ENCODE results near the gene GPAT3. TPM values are rescaled to one million over a fixed set of nuclear protein-coding genes. Genes with fewer than 3 reads are reported as not detected.

GPAT3 gene
- total and polyA plus RNA-seq, 5 donors from 2014 or later = 2.4 to 6.7 (median 2.7) TPM

DNA sequence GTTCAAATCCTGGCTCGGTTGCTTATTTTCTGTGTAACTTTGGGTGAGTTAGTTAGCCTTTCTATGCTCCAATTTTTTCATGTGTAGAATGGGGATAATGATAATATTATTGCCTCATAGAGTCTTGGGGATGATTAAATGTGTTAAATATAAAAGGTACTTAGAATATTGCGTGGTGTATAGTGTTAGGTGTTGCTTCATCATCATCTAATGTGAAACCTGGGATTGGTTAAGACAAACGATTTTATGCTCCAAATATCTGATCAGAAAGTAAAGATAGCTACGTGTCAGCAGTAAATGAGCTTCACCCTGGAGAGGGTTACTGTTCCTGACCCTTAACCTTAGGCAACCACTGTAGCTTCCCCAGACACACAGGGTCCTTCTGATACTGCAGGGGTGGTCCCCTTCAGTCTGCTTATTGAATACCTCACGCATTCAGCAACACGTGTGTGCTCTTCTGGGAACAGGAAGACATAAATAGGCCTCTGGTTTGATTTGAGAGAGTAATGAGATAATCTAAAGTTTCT lies 50.1 kb downstream of the GPAT3 start:
- no peaks in the 10 kb centered on the region for H3K9me3 ChIP-seq (ENCODE audit: control insufficient read depth in 2 of 2, low read length in 2 of 2)
- Mint-ChIP-seq H3K4me1 (peaks cover 0 to 5% (median 0%) of the 10 kb centered on the region in 4 donors), H3K27ac (no peak overlapping the region), H3K36me3 (peaks cover 16% of the 10 kb centered on the region), H3K9me3 (no peaks in the 10 kb centered on the region), H3K27me3 (no peaks in the 10 kb centered on the region), H3K4me3 (no peak overlapping the region)
- no peaks in the 10 kb centered on the region for H3K36me3 ChIP-seq (ENCODE audit: control insufficient read depth, insufficient read depth, low read length)
- DNase-seq (no peak), ATAC-seq (ENCODE audit: low read depth in 2 of 2) (no peak)
- no peak overlapping the region for H3K4me3 ChIP-seq (ENCODE audit: low read depth, low read length)
- no peaks in the 10 kb centered on the region for H3K4me1 ChIP-seq (ENCODE audit: control insufficient read depth, insufficient read depth, low read length, poor library complexity, severe bottlenecking)
- H3K27me3 ChIP-seq (ENCODE audit: control insufficient read depth, insufficient read depth, low read length) = no peaks in the 10 kb centered on the region
- no peak overlapping the region for H3K27ac ChIP-seq (ENCODE audit: insufficient read depth, low read length, poor library complexity, severe bottlenecking)

DNA sequence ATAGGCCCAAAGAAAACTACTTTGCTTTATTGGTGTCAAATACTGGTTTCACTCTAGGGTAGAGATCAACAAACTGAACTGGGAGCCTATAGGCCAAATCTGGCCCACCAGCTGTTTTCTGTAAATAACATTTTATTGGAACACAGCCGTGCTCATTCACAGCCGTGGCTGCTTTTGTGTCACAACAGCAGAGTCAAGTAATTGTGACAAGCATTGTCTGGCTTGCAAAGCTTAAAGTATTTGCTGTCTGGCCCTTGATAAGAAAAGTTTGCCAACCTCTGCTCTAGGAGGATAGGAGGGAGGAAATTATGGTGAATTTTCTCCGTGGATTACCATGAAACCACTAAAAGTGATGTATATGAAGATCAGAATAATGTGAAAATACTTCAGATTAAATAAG lies 53.4 kb downstream of the GPAT3 start:
- peaks cover 6% of the 10 kb centered on the region for H3K36me3 Mint-ChIP-seq
- H3K27me3 Mint-ChIP-seq = no peaks in the 10 kb centered on the region
- ATAC-seq (ENCODE audit: low read depth in 2 of 2) (no peak), DNase-seq (no peak)
- Histone ChIP-seq H3K27me3 (ENCODE audit: control insufficient read depth, insufficient read depth, low read length) (no peaks in the 10 kb centered on the region), H3K4me1 (ENCODE audit: control insufficient read depth, insufficient read depth, low read length, poor library complexity, severe bottlenecking) (no peaks in the 10 kb centered on the region), H3K27ac (ENCODE audit: insufficient read depth, low read length, poor library complexity, severe bottlenecking) (no peak overlapping the region), H3K4me3 (ENCODE audit: low read depth, low read length) (no peak overlapping the region), H3K36me3 (ENCODE audit: control insufficient read depth, insufficient read depth, low read length) (no peaks in the 10 kb centered on the region), H3K9me3 (ENCODE audit: control insufficient read depth in 2 of 2, low read length in 2 of 2) (no peaks in the 10 kb centered on the region)
- no peak overlapping the region for H3K27ac Mint-ChIP-seq
- H3K9me3 Mint-ChIP-seq = peaks cover 0 to 1% (median 0%) of the 10 kb centered on the region in 7 donors
- no peak overlapping the region for H3K4me3 Mint-ChIP-seq
- no peaks in the 10 kb centered on the region for H3K4me1 Mint-ChIP-seq

DNA sequence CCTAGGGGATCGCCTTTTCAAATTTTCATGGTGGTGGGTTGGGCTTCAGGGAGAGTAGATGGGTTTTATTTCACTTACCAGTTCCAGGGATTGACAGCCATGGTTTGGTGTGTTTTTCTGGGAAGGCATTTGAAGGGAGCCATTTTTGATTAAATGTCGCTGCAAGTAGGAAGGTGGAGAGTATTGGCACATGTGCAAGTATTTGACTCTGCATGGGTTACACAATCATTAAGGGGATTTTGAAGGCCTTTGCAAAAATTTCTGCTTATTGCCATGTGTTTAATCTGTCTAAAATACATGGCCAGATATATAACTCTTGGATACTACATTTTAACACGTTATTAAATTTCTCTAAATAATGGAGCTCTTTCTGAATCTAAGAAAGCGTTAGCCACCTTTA lies 55.1 kb downstream of the GPAT3 start:
- H3K27ac ChIP-seq (ENCODE audit: insufficient read depth, low read length, poor library complexity, severe bottlenecking) = no peak overlapping the region
- no peaks in the 10 kb centered on the region for H3K4me1 ChIP-seq (ENCODE audit: control insufficient read depth, insufficient read depth, low read length, poor library complexity, severe bottlenecking)
- H3K4me3 Mint-ChIP-seq = no peak overlapping the region
- no peak overlapping the region for H3K27ac Mint-ChIP-seq
- no peaks in the 10 kb centered on the region for H3K4me1 Mint-ChIP-seq
- H3K36me3 ChIP-seq (ENCODE audit: control insufficient read depth, insufficient read depth, low read length) = no peaks in the 10 kb centered on the region
- ATAC-seq (ENCODE audit: low read depth in 2 of 2) (no peak), DNase-seq (no peak)
- H3K27me3 Mint-ChIP-seq = no peaks in the 10 kb centered on the region
- H3K9me3 Mint-ChIP-seq = peaks cover 0 to 1% (median 0%) of the 10 kb centered on the region in 7 donors
- H3K9me3 ChIP-seq (ENCODE audit: control insufficient read depth in 2 of 2, low read length in 2 of 2) = no peaks in the 10 kb centered on the region
- H3K36me3 Mint-ChIP-seq = peaks cover 6% of the 10 kb centered on the region
- no peak overlapping the region for H3K4me3 ChIP-seq (ENCODE audit: low read depth, low read length)
- no peaks in the 10 kb centered on the region for H3K27me3 ChIP-seq (ENCODE audit: control insufficient read depth, insufficient read depth, low read length)

DNA sequence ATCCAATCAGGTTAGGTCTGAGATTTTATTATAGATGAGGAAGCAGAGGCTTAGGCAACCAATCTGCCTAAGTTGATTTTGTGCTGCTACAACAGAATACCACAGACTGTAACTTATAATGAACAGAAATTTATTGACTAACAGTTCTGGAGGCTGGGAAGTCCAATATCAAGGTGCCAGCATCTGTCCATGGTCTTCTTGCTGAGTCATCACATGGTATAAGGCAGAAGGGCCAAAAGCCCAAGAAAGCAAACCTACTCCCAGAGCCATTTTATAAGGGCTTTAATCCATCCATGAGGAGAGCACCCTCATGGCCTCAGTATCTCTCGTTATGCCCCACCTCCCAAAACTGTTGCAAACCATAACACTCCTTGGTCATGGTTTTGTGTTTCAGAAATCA lies 55.8 kb downstream of the GPAT3 start:
- Histone ChIP-seq H3K27ac (ENCODE audit: insufficient read depth, low read length, poor library complexity, severe bottlenecking) (no peak overlapping the region), H3K36me3 (ENCODE audit: control insufficient read depth, insufficient read depth, low read length) (no peaks in the 10 kb centered on the region), H3K9me3 (ENCODE audit: control insufficient read depth in 2 of 2, low read length in 2 of 2) (no peaks in the 10 kb centered on the region), H3K4me3 (ENCODE audit: low read depth, low read length) (no peak overlapping the region), H3K4me1 (ENCODE audit: control insufficient read depth, insufficient read depth, low read length, poor library complexity, severe bottlenecking) (no peaks in the 10 kb centered on the region), H3K27me3 (ENCODE audit: control insufficient read depth, insufficient read depth, low read length) (no peaks in the 10 kb centered on the region)
- no peak for ATAC-seq (ENCODE audit: low read depth in 2 of 2)
- Mint-ChIP-seq H3K4me3 (no peak overlapping the region), H3K4me1 (no peaks in the 10 kb centered on the region), H3K27ac (no peak overlapping the region), H3K36me3 (peaks cover 6% of the 10 kb centered on the region), H3K9me3 (peaks cover 0 to 1% (median 0%) of the 10 kb centered on the region in 7 donors), H3K27me3 (no peaks in the 10 kb centered on the region)
- no peak for DNase-seq

DNA sequence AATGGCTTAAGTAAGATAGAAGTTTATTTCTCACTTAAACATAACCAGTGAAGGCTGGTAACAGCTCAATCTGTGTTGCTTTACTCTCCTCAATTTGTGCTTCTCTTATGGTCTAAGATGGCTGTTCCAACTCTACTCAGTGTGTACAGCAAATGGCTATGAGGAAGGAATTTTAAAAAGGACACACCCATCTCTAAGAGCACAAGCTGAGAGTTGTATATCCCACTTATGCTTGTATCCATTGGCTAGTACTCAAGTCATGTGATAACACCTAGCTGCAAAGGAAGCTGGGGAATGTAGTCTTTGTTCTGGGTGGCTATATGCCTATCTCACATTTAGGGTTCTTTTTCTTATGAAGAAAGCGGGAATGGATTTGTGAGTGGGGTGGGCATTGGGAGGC lies 63.3 kb downstream of the GPAT3 start:
- Histone ChIP-seq H3K4me1 (ENCODE audit: control insufficient read depth, insufficient read depth, low read length, poor library complexity, severe bottlenecking) (no peaks in the 10 kb centered on the region), H3K4me3 (ENCODE audit: low read depth, low read length) (no peak overlapping the region), H3K36me3 (ENCODE audit: control insufficient read depth, insufficient read depth, low read length) (no peaks in the 10 kb centered on the region), H3K27ac (ENCODE audit: insufficient read depth, low read length, poor library complexity, severe bottlenecking) (no peak overlapping the region), H3K27me3 (ENCODE audit: control insufficient read depth, insufficient read depth, low read length) (no peaks in the 10 kb centered on the region), H3K9me3 (ENCODE audit: control insufficient read depth in 2 of 2, low read length in 2 of 2) (no peaks in the 10 kb centered on the region)
- H3K36me3 Mint-ChIP-seq = peaks cover 8% of the 10 kb centered on the region
- H3K4me3 Mint-ChIP-seq = no peak overlapping the region
- no peaks in the 10 kb centered on the region for H3K4me1 Mint-ChIP-seq
- peaks cover 0 to 2% (median 0%) of the 10 kb centered on the region in 7 donors for H3K9me3 Mint-ChIP-seq
- DNase-seq (peak in 1 of 3 donors; percentile 54), ATAC-seq (ENCODE audit: low read depth in 2 of 2) (peak in 1 of 2 donors; percentile 28)
- no peaks in the 10 kb centered on the region for H3K27me3 Mint-ChIP-seq
- H3K27ac Mint-ChIP-seq = no peak overlapping the region

DNA sequence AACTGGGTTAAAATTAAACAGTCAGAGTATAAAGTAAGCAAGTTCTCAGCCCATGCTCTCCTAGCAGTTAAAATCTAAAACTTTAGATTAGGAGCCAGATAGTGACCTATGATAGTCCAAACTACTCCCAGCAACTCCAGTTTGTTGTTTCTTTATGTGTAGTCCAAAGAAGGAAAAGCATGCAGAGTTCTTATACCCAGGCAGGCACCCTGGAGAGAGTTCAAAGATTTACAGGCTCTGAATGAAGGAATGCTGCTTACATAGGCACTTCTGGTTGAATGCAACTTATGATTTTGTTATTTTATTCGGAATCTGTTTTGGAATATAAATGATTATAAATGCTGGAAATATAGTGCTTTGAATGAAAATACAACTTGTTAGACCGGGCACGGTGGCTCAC lies 67.2 kb downstream of the GPAT3 start:
- Histone ChIP-seq H3K4me3 (ENCODE audit: low read depth, low read length) (no peak overlapping the region), H3K4me1 (ENCODE audit: control insufficient read depth, insufficient read depth, low read length, poor library complexity, severe bottlenecking) (no peaks in the 10 kb centered on the region), H3K9me3 (ENCODE audit: control insufficient read depth in 2 of 2, low read length in 2 of 2) (no peaks in the 10 kb centered on the region), H3K27ac (ENCODE audit: insufficient read depth, low read length, poor library complexity, severe bottlenecking) (no peak overlapping the region), H3K36me3 (ENCODE audit: control insufficient read depth, insufficient read depth, low read length) (no peaks in the 10 kb centered on the region), H3K27me3 (ENCODE audit: control insufficient read depth, insufficient read depth, low read length) (no peaks in the 10 kb centered on the region)
- Mint-ChIP-seq H3K4me3 (no peak overlapping the region), H3K36me3 (peaks cover 14% of the 10 kb centered on the region), H3K27ac (no peak overlapping the region), H3K9me3 (peaks cover 0 to 2% (median 0%) of the 10 kb centered on the region in 7 donors), H3K4me1 (no peaks in the 10 kb centered on the region), H3K27me3 (no peaks in the 10 kb centered on the region)
- no peak for DNase-seq
- ATAC-seq (ENCODE audit: low read depth in 2 of 2) = no peak

DNA sequence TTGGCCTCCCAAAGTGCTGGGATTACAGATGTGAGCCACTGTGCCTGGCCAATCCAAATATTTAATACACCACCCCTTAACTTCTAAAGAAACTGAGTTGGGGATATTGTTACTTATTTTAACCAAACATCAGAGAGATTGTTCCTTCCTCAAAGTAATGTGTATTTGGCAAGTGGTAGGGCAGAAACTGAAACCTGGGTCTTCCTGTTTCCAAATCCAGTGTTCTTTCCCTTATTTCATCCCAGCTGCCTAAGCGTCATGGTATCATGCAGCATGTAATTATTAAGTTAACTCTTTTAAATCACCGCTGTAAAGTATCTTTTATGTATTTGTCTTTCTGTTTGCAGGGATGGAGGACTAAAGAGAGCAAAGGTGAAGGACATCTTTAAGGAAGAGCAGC lies 68.4 kb downstream of the GPAT3 start:
- no peaks in the 10 kb centered on the region for H3K27me3 ChIP-seq (ENCODE audit: control insufficient read depth, insufficient read depth, low read length)
- Mint-ChIP-seq H3K36me3 (peaks cover 12% of the 10 kb centered on the region), H3K27me3 (no peaks in the 10 kb centered on the region), H3K9me3 (peaks cover 0 to 2% (median 0%) of the 10 kb centered on the region in 7 donors), H3K4me1 (no peaks in the 10 kb centered on the region), H3K27ac (no peak overlapping the region), H3K4me3 (no peak overlapping the region)
- ATAC-seq (ENCODE audit: low read depth in 2 of 2) (no peak), DNase-seq (no peak)
- H3K27ac ChIP-seq (ENCODE audit: insufficient read depth, low read length, poor library complexity, severe bottlenecking) = no peak overlapping the region
- no peaks in the 10 kb centered on the region for H3K4me1 ChIP-seq (ENCODE audit: control insufficient read depth, insufficient read depth, low read length, poor library complexity, severe bottlenecking)
- no peak overlapping the region for H3K4me3 ChIP-seq (ENCODE audit: low read depth, low read length)
- no peaks in the 10 kb centered on the region for H3K36me3 ChIP-seq (ENCODE audit: control insufficient read depth, insufficient read depth, low read length)
- no peaks in the 10 kb centered on the region for H3K9me3 ChIP-seq (ENCODE audit: control insufficient read depth in 2 of 2, low read length in 2 of 2)

DNA sequence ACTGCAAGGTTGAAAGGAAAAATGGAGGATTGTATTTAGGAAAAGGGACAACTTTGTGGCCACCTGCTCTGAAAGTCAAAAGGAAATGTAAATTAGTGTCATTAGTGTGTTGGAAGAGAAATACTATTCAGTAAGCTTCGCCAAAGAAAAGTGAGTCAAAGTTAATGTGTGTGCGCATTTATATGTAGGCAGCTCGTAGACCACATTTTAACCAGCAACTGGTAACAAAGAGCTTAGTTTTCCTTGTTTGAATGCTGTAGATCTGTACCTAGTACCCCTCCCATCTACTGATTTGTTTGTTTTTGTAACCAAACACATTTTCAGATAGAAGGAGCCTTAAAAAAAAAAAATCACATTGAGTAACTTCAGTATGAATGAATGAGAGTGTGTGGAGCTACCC lies 69.3 kb downstream of the GPAT3 start:
- no peak for DNase-seq
- Mint-ChIP-seq H3K9me3 (no peaks in the 10 kb centered on the region), H3K27ac (no peak overlapping the region), H3K4me3 (no peak overlapping the region), H3K27me3 (no peaks in the 10 kb centered on the region), H3K4me1 (no peaks in the 10 kb centered on the region), H3K36me3 (peaks cover 9% of the 10 kb centered on the region)
- Histone ChIP-seq H3K4me3 (ENCODE audit: low read depth, low read length) (no peak overlapping the region), H3K9me3 (ENCODE audit: control insufficient read depth in 2 of 2, low read length in 2 of 2) (no peaks in the 10 kb centered on the region), H3K4me1 (ENCODE audit: control insufficient read depth, insufficient read depth, low read length, poor library complexity, severe bottlenecking) (no peaks in the 10 kb centered on the region), H3K27ac (ENCODE audit: insufficient read depth, low read length, poor library complexity, severe bottlenecking) (no peak overlapping the region), H3K27me3 (ENCODE audit: control insufficient read depth, insufficient read depth, low read length) (no peaks in the 10 kb centered on the region), H3K36me3 (ENCODE audit: control insufficient read depth, insufficient read depth, low read length) (no peaks in the 10 kb centered on the region)
- ATAC-seq (ENCODE audit: low read depth in 2 of 2) = no peak

All from CD4-positive, CD25-positive, alpha-beta regulatory T cell (primary cell).